AG04449 (cell line): Measurements from ENCODE around the gene PRKG1.
"Not testable (repeated sequence)": the region's sequence is repeated elsewhere in the genome, so short reads cannot be mapped to it uniquely, and the experiment has no call there.

Source experiments
- CTCF ChIA-PET: fragments of 350-600 bp; formaldehyde crosslinking; extraction: SDS; loops from one replicate; lab custom pipeline; 2021; ENCODE audit warnings: antibody characterized with exemption; lab: Yijun Ruan, JAX
- POLR2A ChIA-PET: fragments of 400-600, 350-600 bp; formaldehyde crosslinking; extraction: SDS; loops from one replicate; lab custom pipeline; 2020; ENCODE audit warnings: antibody characterized with exemption, inconsistent platforms; lab: Yijun Ruan, JAX
- DNase-seq: peaks from one replicate; pipeline ENCODE4 v3.0.0-alpha.2; 2010; ENCODE audit warnings: low read depth, low spot score
- H3K4me3 ChIP-seq: 2 replicates; pipeline ENCODE4 v1.5.1; 2011; ENCODE audit warnings: low read depth, mild to moderate bottlenecking, control low read depth, low read length
- TF ChIP-seq, protein P1 (sequence below): IDR thresholded peaks from one replicate; pipeline ENCODE4 v1.5.1; 2011; ENCODE audit warnings: mild to moderate bottlenecking, moderate library complexity, low read length, control low read depth, inconsistent platforms; ENCODE audit not compliant: insufficient read depth; ENCODE audit errors: missing control alignments

The PRKG1 gene

DNA sequence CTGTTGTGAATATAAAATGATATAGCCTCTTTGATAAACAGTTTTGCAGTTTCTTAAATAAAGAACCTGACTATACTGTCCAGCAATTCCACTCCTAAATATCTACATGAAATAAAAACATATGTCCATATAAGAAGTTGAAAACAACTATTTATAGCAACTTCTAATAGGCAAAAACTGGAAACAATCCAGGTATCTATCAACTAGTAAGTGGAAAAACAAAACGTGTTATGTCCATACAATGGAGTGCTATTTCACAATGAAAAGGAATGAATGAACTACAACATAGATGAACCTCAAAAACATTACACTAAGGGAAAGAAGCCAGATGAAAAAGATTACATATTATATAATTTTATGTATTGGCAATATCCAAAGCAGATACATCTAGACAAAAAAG is 356.2 kb downstream of the PRKG1 start:
- no peak for DNase-seq
- ChIA-PET POLR2A (no interaction called here), CTCF (interaction anchor here (4.3 kb wide), 1 partner anchor 8 kb away, joined by 22 read pairs; no protein-coding TSS in a partner anchor)
- TF ChIP-seq, protein P1, sequence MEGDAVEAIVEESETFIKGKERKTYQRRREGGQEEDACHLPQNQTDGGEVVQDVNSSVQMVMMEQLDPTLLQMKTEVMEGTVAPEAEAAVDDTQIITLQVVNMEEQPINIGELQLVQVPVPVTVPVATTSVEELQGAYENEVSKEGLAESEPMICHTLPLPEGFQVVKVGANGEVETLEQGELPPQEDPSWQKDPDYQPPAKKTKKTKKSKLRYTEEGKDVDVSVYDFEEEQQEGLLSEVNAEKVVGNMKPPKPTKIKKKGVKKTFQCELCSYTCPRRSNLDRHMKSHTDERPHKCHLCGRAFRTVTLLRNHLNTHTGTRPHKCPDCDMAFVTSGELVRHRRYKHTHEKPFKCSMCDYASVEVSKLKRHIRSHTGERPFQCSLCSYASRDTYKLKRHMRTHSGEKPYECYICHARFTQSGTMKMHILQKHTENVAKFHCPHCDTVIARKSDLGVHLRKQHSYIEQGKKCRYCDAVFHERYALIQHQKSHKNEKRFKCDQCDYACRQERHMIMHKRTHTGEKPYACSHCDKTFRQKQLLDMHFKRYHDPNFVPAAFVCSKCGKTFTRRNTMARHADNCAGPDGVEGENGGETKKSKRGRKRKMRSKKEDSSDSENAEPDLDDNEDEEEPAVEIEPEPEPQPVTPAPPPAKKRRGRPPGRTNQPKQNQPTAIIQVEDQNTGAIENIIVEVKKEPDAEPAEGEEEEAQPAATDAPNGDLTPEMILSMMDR: no peak
- no peak overlapping the region for H3K4me3 ChIP-seq

DNA sequence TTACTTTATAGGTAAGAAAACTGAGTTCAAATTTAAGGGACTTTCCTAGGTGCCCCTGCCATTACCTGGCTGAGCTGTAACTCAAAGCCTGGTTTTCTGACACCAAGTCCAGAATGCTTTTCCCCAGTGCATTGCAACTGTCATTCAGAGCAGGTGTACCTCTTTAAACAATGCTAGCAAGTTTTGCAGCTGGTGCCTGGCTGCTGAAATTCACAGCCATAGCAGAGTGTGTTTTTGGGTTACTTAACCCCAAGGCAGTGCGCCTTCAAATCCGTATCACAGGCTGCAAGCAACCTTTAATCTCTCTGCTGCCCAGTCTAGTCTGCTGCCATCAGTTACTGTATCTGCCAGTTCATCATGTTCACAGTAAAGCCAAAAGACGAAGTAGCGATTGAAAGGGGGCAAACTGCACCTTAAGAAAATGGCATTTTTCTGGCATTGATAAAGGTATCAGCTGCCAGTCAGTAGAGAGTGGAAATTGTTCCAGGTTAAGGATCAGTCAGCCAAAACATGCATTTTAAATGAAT is 359.7 kb downstream of the PRKG1 start:
- no peak for DNase-seq
- ChIA-PET POLR2A (no interaction called here), CTCF (interaction anchor here (4.3 kb wide), 1 partner anchor 12 kb away, joined by 22 read pairs; no protein-coding TSS in a partner anchor)
- no peak overlapping the region for H3K4me3 ChIP-seq
- TF ChIP-seq, protein P1: no peak

DNA sequence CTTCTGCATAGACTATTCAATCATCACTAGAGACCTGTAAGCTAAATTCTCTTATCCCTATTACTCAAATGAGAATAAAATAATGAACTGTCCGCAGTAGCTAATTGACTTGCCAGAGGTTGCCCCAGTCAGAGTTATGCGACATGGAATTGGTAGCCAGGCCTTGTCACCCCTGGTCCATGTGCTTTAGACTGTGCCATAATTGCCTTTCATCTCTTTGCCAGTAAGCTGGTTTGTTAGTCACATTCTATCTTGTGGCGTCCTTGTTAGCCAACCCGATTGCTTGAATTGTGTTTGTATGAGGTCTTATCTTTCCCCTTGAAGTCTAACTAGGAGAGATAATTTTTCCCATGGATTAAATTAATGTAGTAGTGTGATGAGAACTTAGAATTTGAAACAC is 362.5 kb downstream of the PRKG1 start:
- no peak for DNase-seq
- ChIA-PET CTCF (interaction anchor here (1.5 kb wide), 1 partner anchor 15 kb away, joined by 5 read pairs; no protein-coding TSS in a partner anchor), POLR2A (no interaction called here)
- TF ChIP-seq, protein P1: no peak
- H3K4me3 ChIP-seq: no peak overlapping the region

DNA sequence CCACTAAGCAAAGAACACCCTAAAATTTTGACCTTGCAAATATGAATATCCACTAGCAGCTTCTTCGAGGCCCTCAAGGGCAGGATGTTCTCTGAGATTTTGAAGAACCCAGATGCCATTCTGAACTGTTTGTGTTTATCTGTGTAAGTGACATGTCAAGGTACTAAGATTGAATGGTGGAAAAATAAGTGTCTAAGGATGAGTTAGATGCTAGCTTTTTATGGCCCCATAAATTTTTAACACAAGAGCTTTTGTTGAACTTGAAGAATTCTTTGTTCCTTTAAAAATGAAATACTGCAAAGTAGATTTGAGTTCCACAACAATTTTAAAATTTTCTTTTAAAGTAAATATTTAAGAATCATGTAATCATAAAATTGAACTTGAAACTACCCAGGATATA is 365.4 kb downstream of the PRKG1 start:
- ChIA-PET POLR2A (no interaction called here), CTCF (interaction anchor here (1.1 kb wide), 1 partner anchor 18 kb away, joined by 4 read pairs; no protein-coding TSS in a partner anchor)
- no peak for DNase-seq
- no peak overlapping the region for H3K4me3 ChIP-seq
- TF ChIP-seq, protein P1: no peak

DNA sequence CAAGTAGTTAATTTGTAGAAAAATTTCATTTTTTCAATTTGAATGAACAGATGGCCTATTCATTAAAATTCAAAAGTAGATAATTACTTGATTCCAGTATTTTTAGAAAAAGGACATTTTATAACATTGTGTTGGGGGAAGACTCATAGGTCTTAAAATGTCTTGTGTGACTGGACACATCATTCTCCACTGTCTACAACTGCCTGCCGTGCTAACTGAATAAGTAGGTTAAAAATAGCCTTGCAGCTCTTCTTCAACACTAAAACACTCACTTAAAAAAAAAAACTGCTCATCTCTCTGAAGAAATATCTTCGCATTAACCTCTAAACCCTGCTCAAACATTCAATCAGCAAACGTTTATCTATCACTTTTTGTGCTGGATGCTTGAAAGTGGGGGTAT is 371.3 kb downstream of the PRKG1 start:
- H3K4me3 ChIP-seq: no peak overlapping the region
- no peak for DNase-seq
- POLR2A ChIA-PET: no interaction called here
- CTCF ChIA-PET: interaction anchor here (1.5 kb wide), 1 partner anchor 559 kb away, joined by 3 read pairs; no protein-coding TSS in a partner anchor
- TF ChIP-seq, protein P1: no peak

DNA sequence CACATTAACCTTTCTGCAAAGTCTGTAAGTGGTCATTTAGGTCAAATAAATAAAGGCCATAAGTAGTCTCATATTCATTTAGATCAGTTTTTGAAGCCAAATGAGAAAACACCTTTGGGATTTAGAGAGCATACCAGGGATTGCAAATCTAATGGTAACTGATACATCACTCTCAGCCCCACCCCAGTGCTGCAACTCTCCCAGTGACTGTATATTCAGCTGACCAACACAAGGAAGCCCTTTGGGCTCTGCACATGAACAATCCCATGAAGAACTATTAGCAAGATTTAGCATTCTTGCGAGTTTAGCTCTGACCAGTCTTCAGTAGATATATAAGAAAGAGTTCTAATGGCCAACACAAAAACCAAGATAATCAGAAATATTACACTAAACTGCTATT is 372.8 kb downstream of the PRKG1 start:
- POLR2A ChIA-PET: no interaction called here
- TF ChIP-seq, protein P1: no peak
- CTCF ChIA-PET: interaction anchor here (1.2 kb wide), 1 partner anchor 384 kb away, joined by 3 read pairs; no protein-coding TSS in a partner anchor
- H3K4me3 ChIP-seq: no peak overlapping the region
- DNase-seq: no peak

DNA sequence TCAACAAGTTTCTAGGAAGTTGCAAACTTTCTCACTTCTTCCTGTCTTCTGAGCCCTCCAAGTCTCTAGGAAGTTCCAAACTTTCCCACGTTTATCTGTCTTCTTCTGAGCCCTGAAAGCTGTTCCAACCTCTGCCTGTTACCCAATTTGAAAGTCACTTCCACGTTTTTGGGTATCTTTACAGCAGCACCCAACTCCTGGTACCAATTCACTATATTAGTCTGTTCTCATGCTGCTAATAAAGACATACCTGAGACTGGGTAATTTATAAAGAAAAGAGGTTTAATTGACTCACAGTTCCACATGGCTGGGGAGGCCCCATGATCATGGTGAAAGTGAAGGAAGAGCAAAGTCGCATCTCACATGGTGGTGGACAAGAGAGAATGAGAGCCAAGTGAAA is 381.5 kb downstream of the PRKG1 start:
- CTCF ChIA-PET: interaction anchor here (1.1 to 1.2 kb wide), 2 partner anchors 34 to 393 kb away, joined by 3 read pairs; no protein-coding TSS in a partner anchor
- DNase-seq, POLR2A ChIA-PET, H3K4me3 ChIP-seq: not testable (repeated sequence)
